BLaER1 treated with 17β-estradiol and CSF1 and Interleukin-3, amounts not matched to agents 10 nM and 100 nM (cell line): ENCODE data around the gene EPHA2.

ENCODE experiments used
- H3K27ac ChIP-seq, 11 experiments: shearing (Covaris generic); formaldehyde crosslinking; 2 replicates each; pipeline ENCODE4 v1.8.1; 2022
- H3K27me3 ChIP-seq, 11 experiments: shearing (Covaris generic); formaldehyde crosslinking; 2 replicates each; pipeline ENCODE4 v1.8.1; 2022
- H3K36me3 ChIP-seq, 11 experiments: shearing (Covaris generic); formaldehyde crosslinking; 2 replicates each; pipeline ENCODE4 v1.8.1; 2022
- H3K4me1 ChIP-seq, 10 experiments: shearing (Covaris generic); formaldehyde crosslinking; 2 replicates each; pipeline ENCODE4 v1.8.1; 2022
- H3K4me2 ChIP-seq, 11 experiments: shearing (Covaris generic); formaldehyde crosslinking; 2 replicates each; pipeline ENCODE4 v1.8.1; 2022
- H3K4me3 ChIP-seq, 10 experiments: shearing (Covaris generic); formaldehyde crosslinking; 2 replicates each; pipeline ENCODE4 v1.8.1; 2022
- H3K9ac ChIP-seq, 11 experiments: shearing (Covaris generic); formaldehyde crosslinking; 2 replicates each; pipeline ENCODE4 v1.8.1; 2022
- H3K9me3 ChIP-seq, 11 experiments: shearing (Covaris generic); formaldehyde crosslinking; replicated peaks in 1 of 11; 2 replicates each; pipeline ENCODE4 v1.8.1; 2022
- H4K20me1 ChIP-seq, 11 experiments: shearing (Covaris generic); formaldehyde crosslinking; 2 replicates each; pipeline ENCODE4 v1.8.1; 2022
- Cebpa-rat ChIP-seq, 11 experiments: shearing (Covaris generic); IDR thresholded peaks; 2 replicates each; pipeline ENCODE4 v1.8.1; 2022

The EPHA2 gene

DNA sequence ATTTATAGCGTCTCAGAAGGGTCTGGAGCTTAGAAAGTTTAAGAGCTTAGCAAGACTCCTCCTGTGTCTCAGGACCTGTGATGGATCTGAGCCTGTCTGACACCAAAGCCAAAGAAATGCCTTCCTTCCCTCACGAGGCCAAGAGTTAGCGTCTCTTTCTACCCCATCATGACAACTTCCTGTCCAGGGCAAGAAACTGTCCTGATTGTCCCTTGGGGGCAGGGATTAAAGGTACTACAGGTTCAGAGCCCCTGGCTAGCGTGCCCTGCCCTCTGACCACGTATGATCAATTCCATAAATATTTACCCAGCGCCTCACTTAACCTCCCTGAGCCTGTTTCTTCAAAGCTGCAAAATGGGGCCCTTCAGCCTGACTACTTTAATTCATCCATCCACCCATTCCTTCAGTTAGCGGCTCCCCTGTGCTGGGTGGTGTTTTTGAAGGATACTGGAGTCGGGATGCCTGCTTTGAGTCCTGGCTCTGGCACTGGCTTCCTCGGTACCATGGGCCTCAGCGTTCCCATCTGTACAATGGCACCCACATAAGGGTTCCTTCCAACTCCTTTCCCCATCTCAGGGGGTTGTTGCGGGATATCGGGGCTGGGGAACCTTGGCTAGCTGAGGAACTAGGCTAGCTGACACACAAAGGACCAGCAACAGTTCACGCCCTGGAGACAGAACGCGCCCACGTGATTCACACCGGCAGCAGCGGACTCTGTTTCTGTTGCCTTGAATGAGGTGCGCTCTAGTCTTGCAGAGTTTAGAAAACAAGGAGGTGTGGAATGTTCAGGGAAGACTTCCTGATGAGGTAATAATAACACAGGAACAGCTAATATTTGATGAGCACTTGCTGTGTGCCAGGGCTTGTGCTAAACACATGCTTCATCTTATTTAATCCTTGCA lies 23.0 kb upstream of the EPHA2 start:
- Histone ChIP-seq H3K4me2 (peak overlapping the region in 3 of 11 experiments; percentile 7 to 17 (median 15); a peak in 2 of 22 replicates), H3K27ac (no peak overlapping the region), H3K27me3 (peaks cover 0 to 9% (median 0%) of the 10 kb centered on the region in 11 experiments; a peak in 2 of 22 replicates), H3K4me1 (peaks cover 29 to 50% (median 37%) of the 10 kb centered on the region in 10 experiments), H3K36me3 (no peaks in the 10 kb centered on the region), H3K9me3 (no peaks in the 10 kb centered on the region), H4K20me1 (peaks cover 0 to 1% (median 0%) of the 10 kb centered on the region in 11 experiments; a peak in 1 of 22 replicates), H3K9ac (peak overlapping the region in 1 of 11 experiments; percentile 34; a peak in 1 of 22 replicates), H3K4me3 (no peak overlapping the region)
- no peak for TF ChIP-seq Cebpa-rat (IDR thresholded peaks at IDR 0.05)

GRCh38 chr1:16177306-16177705 lies 21.4 kb upstream of the EPHA2 start:
- Histone ChIP-seq H3K36me3 (no peaks in the 10 kb centered on the region), H3K27ac (no peak overlapping the region)
- no peak for TF ChIP-seq Cebpa-rat (IDR thresholded peaks at IDR 0.05)

DNA sequence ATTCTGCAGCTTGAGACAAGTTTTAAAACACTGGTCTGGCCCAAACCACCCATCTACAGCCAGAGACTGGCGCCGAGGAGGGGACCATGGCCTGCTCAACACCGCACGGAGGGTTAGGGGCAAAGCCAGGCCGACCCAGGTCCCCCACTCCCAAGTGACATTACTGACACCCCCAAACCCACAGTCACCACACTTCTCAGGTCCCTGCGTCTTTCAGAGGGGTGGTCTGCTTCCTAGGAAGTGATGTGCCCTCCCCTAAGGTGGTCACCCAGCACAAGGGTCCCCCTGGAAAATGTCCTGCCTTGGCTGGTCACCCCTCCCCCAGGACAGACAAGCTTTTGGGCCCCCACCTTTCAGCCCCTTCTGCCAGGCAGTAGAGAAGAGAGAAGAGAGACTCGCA lies 20.8 kb upstream of the EPHA2 start:
- Histone ChIP-seq H3K4me1 (peaks cover 40 to 61% (median 46%) of the 10 kb centered on the region in 10 experiments), H3K27ac (peak overlapping the region in 3 of 11 experiments; percentile 32 to 56 (median 49); a peak in 5 of 22 replicates), H3K36me3 (no peaks in the 10 kb centered on the region), H4K20me1 (peaks cover 0 to 9% (median 0%) of the 10 kb centered on the region in 11 experiments; a peak in 2 of 22 replicates), H3K4me2 (peak overlapping the region; percentile 48 to 90 (median 69)), H3K9ac (peak overlapping the region in 8 of 11 experiments; percentile 8 to 72 (median 50); a peak in 14 of 22 replicates), H3K27me3 (peaks cover 0 to 9% (median 0%) of the 10 kb centered on the region in 11 experiments; a peak in 2 of 22 replicates), H3K9me3 (no peaks in the 10 kb centered on the region), H3K4me3 (no peak overlapping the region)
- TF ChIP-seq Cebpa-rat (IDR thresholded peaks at IDR 0.05), result no peak

More at GRCh38 chr1:16177306-16177705, 21.4 kb upstream of the EPHA2 start:
- Histone ChIP-seq H3K4me2 (peak overlapping the region in 1 of 11 experiments; percentile 64; a peak in 2 of 22 replicates), H3K9me3 (no peaks in the 10 kb centered on the region), H4K20me1 (peaks cover 0 to 9% (median 0%) of the 10 kb centered on the region in 11 experiments; a peak in 2 of 22 replicates), H3K4me1 (peaks cover 40 to 65% (median 48%) of the 10 kb centered on the region in 10 experiments), H3K4me3 (no peak overlapping the region), H3K9ac (no peak overlapping the region; a peak in 1 of 22 replicates), H3K27me3 (peaks cover 0 to 9% (median 0%) of the 10 kb centered on the region in 11 experiments; a peak in 2 of 22 replicates)

GRCh38 chr1:16175610-16176553 lies 20.0 kb upstream of the EPHA2 start:
- Histone ChIP-seq H3K36me3 (no peaks in the 10 kb centered on the region), H3K4me3 (peak overlapping the region in 1 of 10 experiments; percentile 19; a peak in 1 of 20 replicates), H3K27me3 (peaks cover 0 to 9% (median 0%) of the 10 kb centered on the region in 11 experiments; a peak in 2 of 22 replicates), H3K4me2 (peak overlapping the region; percentile 48 to 90 (median 69)), H4K20me1 (peaks cover 0 to 9% (median 0%) of the 10 kb centered on the region in 11 experiments; a peak in 2 of 22 replicates), H3K4me1 (peaks cover 40 to 59% (median 46%) of the 10 kb centered on the region in 10 experiments), H3K27ac (peak overlapping the region in 9 of 11 experiments; percentile 28 to 68 (median 39); a peak in 17 of 22 replicates), H3K9ac (peak overlapping the region; percentile 8 to 72 (median 49); a peak in 19 of 22 replicates), H3K9me3 (no peaks in the 10 kb centered on the region)
- TF ChIP-seq Cebpa-rat (IDR thresholded peaks at IDR 0.05), result no peak

DNA sequence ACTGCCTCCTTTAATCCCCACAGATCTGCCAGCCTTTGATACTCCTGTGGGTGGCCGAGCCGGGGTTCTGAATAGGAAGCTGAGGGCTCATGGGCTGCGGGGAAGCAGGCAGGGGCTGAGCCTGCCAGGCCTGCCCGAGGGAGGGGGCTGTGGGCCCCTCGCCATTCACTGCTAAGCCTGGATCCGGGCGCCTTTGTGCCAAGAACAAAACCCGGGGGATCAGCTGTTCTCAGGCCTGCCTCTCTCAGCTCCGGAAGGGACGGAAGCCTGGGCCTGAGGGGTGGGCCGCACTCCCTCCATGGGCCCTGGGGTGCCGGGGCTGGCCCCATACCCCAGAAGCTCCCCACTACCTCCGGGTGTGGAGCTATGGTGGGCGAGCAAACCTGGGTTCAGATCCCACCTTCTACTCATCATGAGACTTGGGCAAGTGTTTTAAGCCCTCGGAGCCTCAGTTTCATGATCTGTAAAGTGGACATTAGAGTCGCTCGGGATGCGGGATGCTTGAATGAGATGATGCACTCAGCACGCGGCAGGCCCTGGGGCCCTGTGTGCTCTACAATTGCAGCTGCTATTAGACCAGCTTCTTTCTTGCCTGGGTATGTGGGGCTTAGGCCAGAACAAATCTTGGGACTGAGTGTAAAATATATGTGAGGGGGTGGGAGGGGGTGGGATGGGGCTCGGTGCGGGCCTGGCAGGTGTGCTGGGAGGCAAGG lies 19.2 kb upstream of the EPHA2 start:
- H3K4me1 ChIP-seq, result peaks cover 40 to 59% (median 46%) of the 10 kb centered on the region in 10 experiments
- peak overlapping the region; percentile 64 to 92 (median 80) for H3K4me2 ChIP-seq
- H4K20me1 ChIP-seq, result peaks cover 0 to 9% (median 0%) of the 10 kb centered on the region in 11 experiments; a peak in 2 of 22 replicates
- no peak for TF ChIP-seq Cebpa-rat (IDR thresholded peaks at IDR 0.05)
- H3K36me3 ChIP-seq, result no peaks in the 10 kb centered on the region
- H3K9me3 ChIP-seq, result no peaks in the 10 kb centered on the region
- H3K27ac ChIP-seq, result peak overlapping the region in 1 of 11 experiments; percentile 12; a peak in 3 of 22 replicates
- H3K9ac ChIP-seq, result peak overlapping the region in 8 of 11 experiments; percentile 17 to 72 (median 44); a peak in 10 of 22 replicates
- H3K27me3 ChIP-seq, result peaks cover 0 to 9% (median under 1%) of the 10 kb centered on the region in 11 experiments; a peak in 7 of 22 replicates
- H3K4me3 ChIP-seq, result no peak overlapping the region

- H3K4me3 ChIP-seq, result no peak overlapping the region; a peak in 1 of 20 replicates
- peak overlapping the region in 5 of 11 experiments; percentile 5 to 82 (median 12); a peak in 6 of 22 replicates for H3K27ac ChIP-seq
- H3K9me3 ChIP-seq, result no peaks in the 10 kb centered on the region
- no peaks in the 10 kb centered on the region for H3K36me3 ChIP-seq
- H3K27me3 ChIP-seq, result peaks cover under 1 to 16% (median 8%) of the 10 kb centered on the region in 11 experiments; a peak in 19 of 22 replicates
- H3K4me1 ChIP-seq, result peaks cover 40 to 62% (median 49%) of the 10 kb centered on the region in 10 experiments
- H3K9ac ChIP-seq, result peak overlapping the region in 9 of 11 experiments; percentile 17 to 65 (median 39); a peak in 12 of 22 replicates
- H4K20me1 ChIP-seq, result peaks cover 0 to 9% (median 0%) of the 10 kb centered on the region in 11 experiments; a peak in 2 of 22 replicates
- H3K4me2 ChIP-seq, result peak overlapping the region; percentile 43 to 92 (median 80)
- TF ChIP-seq Cebpa-rat (IDR thresholded peaks at IDR 0.05), result no peak
These were observed 18.5 kb upstream of the EPHA2 start for GRCh38 chr1:16174261-16174868.
